Pons (tissue), 1 donor: Measurements from ENCODE around the gene SLAMF8.

Source experiments
- DNase-seq: peaks from one replicate; pipeline ENCODE4 v3.0.0-alpha.2; 2016; ENCODE audit warnings: low spot score

SLAMF8 gene

DNA sequence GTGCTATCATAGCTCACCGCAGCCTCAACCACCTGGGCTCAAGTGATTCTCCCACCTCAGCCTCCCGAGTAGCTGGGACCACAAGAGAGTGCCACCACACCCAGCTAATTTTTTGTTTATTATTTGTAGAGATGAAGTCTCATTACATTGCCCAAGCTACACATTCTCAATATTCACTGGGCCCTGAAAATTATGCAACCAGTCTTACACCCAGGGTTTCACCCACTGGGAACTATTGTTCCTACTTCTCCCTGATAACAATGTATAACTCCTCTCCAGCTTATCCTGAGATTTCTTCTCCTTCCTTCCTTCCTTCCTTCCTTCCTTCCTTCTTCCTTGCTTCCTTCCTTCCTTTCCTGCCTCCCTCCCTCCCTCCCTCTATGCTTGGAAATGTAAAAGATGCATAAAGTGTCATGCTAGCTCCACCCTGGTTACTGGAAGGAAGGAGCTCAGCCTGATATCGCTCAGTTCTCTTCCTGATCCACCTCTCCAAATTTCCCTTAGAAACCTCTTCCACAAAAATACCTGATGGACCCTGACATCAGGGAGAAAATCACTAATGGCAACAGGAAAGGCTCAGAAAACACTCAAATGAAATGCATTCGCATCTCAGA lies 47.0 kb downstream of the SLAMF8 start:
- DNase-seq: no peak

DNA sequence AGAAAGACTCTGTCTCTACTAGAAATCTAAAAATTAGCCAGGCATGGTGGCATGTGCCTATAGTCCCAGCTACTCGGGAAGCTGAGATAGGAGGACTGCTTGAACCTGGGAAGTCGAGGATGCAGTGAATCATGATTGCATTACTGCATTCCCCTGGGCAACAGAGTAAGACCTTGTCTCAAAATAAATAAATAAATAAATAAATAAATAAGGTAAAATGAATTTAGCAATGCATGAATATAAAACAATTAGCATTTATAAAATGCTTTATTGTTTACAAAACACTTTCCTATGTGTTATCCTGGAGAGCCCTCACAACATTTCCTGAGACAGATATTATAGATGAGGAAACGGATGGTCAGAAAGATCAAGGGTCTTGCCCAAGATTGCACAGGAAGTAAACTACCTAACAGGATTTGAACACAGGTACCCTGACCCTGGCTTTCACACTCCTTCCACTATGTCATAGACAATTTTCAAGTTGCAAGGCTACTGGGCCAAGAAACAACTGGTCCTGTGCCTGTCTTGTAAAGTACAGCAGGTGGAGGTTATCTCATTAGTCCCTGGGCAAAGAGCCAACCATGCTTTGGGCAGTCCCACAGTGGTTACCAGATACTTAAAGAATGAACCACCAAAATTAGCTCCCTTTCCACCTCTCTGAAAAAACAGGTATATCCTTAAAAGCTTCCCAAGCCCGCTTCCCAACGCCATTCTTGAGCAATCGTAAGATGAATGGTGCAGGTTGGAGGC lies 51.2 kb downstream of the SLAMF8 start:
- DNase-seq: no peak

DNA sequence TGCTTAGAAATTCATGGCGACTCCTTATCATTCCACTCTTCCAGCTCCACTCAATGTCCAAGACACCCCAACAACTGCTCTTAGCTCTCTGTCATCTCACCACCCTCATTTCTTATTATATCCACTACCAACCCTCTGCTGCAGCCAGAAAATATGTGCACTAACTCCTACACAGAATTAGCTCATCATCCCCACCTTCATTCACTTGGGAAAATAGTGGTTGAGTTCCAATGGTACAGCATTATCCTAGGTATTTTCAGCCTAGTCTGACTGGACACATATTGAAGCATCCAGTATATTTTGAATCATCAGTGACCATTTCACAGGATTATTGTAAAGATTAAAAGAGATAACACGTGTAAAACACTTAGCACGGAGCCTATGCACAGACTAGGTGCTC lies 52.5 kb downstream of the SLAMF8 start:
- no peak for DNase-seq

DNA sequence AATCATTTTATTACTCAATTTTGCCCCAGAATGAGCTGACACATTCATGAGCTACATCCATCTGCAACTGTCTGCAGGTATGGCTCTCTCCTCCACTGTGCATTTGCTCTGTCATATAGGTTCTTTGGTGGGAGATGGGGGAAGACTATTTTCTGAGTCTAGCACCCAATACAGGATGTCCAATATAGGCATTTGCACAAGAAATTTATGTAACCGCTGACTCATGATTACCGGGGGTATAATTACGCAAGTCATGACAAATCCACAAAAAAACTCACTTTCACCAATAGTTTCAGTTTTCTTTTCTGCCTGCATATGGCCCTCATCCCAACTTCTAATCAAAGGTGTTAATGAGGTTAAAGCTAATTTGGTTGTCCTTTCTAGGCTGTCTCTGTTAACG lies 53.3 kb downstream of the SLAMF8 start:
- DNase-seq: no peak

DNA sequence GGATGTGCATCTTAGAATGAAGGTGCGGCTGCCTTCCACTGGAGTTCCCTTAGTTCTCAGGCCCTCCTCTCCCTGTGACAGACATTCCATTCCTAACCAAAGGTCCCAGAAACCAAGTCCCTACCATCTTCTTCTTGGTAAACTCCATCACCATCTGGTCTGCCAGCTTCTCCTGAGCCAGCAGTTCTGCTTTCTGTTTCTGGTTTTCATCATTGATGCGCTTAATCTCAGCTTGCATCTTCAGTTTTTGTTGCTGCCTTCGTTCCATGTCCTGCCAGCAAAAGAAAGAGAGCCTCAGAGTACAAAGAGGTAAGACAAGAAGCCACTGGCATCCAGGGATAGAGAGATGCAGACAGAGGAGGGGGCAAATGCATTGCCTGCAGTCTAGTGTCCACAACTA lies 53.8 kb downstream of the SLAMF8 start:
- no peak for DNase-seq

DNA sequence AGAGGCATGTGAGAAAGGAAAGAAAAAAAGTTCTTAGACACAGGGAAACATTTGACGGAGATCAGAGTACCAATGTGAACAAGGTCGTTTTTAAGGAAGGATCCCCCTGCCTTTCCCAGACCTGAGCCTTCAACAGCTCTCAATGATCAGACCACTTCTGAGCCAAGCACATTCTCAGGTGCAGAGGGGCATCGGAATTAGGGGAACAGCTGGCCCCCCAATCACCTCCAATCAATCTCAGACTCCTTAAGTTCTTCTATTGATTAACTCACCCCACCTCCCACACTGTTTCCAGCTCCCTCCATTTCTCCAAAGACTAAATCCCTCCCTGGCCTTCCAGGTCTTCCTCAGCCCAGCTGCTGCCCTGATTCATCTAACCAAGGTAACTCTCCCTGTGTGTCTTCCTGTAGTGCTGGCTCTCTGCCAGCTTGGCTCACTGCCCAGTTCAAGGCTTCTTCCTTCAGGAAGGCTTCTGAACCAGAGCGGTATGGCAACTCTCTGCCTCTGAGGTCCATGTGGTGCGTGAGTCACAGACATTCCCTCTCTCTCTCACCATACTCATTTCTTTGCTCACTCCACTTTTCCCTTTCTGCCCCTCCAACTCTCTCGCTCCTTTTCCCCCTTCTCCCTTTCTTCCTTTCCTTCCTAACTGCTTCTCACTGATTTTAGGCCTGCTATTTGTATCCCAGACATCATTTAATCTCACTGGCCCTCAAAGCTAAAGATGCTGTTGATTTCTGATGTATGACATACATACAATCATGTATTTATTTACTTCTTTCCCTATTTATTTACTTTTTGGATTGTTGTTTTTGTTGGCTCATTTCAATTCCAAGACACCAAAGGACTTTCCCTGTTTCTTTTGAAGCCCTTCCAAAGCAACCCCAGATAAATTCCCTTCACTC lies 55.2 kb downstream of the SLAMF8 start:
- peak; percentile 38 for DNase-seq

DNA sequence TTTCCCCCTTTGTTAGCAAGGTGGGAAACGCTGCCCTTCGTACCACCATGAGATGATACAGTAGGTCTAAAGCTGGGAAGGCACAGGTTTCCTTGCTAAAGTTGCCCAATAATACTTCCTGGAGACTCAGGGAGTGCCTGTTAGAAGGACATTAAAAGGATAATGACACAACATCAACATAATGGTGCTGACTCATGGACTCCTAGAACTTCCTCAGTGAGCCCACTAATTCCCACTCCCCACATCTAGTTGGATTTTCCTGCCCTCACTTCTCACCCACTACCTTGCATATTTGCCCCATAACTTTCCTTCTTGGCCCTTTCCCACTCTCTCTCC lies 55.8 kb downstream of the SLAMF8 start:
- no peak for DNase-seq

DNA sequence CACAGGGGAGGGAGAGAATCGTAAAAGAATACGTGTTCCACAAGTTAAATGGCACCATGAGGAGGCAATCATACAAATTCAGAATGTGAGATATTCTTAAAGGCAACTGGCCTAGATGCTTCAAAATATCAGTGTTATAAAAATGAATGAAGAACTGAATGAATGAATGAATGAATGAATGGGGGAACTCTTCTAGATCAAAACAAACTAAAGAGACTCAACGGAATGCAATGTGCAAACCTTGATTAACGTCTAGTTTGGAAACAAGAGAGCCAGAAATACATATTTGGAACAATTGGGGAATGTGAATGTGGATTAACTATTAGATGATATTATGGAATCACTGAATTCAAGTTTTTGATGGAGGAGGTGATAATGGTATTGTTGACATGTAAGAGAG lies 56.5 kb downstream of the SLAMF8 start:
- no peak for DNase-seq

DNA sequence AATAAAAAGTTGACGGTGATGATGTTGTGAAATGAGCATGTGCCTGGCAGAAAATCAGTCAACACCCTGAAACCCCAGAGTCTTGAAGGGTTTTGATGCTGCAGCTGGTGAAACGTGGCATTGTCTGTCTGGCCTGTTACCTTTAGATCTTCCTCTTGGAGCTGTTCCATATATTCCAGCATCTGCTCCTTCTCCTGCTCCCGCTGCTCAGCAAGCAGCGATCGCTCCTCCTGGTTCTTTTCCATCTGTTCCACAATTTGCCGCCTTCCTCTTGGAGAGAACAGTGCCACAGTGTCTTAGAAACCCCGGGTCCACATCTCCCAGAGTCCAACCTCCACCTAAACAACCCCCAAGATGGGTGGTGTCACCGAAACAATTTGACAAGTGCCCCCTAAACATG lies 57.6 kb downstream of the SLAMF8 start:
- DNase-seq: no peak
